Activated B cell treated with CpG ODN at 0.5 μM for 24 hours (primary cell): ENCODE measurements around the gene UHRF1. TPM values are rescaled to one million over a fixed set of nuclear protein-coding genes. Genes with fewer than 3 reads are reported as not detected.

Experiments
- ATAC-seq: fragments of 200-7000 bp; cut with Tn5 transposase; one replicate; pipeline ENCODE4 v1.10.0; 2021; ENCODE audit warnings: low read depth, mild to moderate bottlenecking, moderate library complexity
- CTCF ChIA-PET: fragments of 350-600 bp; sonication (Branson Sonifier 250); formaldehyde crosslinking; loops from one replicate; lab custom pipeline; 2021; ENCODE audit warnings: antibody characterized with exemption; lab: Charles Lee
- POLR2A ChIA-PET: fragments of 350-600 bp; sonication (Branson Sonifier 250); formaldehyde crosslinking; loops from one replicate; lab custom pipeline; 2021; ENCODE audit warnings: antibody characterized with exemption; lab: Charles Lee
- DNase-seq: peaks from one replicate; pipeline ENCODE4 v3.0.0; 2022
- H3K27ac Mint-ChIP-seq: one replicate; pipeline ENCODE4 v1.8.0; 2020; ENCODE audit warnings: mixed read lengths
- H3K27me3 Mint-ChIP-seq: one replicate; pipeline ENCODE4 v1.8.0; 2021; ENCODE audit warnings: mixed read lengths
- H3K36me3 Mint-ChIP-seq: one replicate; pipeline ENCODE4 v1.8.0; 2021; ENCODE audit warnings: low read depth, mixed read lengths
- H3K4me1 Mint-ChIP-seq: one replicate; pipeline ENCODE4 v1.8.0; 2021; ENCODE audit warnings: mixed read lengths
- H3K4me3 Mint-ChIP-seq: one replicate; pipeline ENCODE4 v1.8.0; 2020; ENCODE audit warnings: mild to moderate bottlenecking, mixed read lengths
- H3K9me3 Mint-ChIP-seq: one replicate; pipeline ENCODE4 v1.8.0; 2020; ENCODE audit warnings: mixed read lengths
- intact Hi-C: fragments of 100-400 bp; cut with micrococcal nuclease; formaldehyde crosslinking; loops from one replicate; pipeline ENCODE4 v1.15.1; 2024
- total RNA-seq: library from RNA; stranded (reverse); gene quantifications from 2 replicates; pipeline ENCODE4 v1.2.3, GENCODE V29; 2022
- TF ChIP-seq, protein P1 (sequence below): fragments of 200-600 bp; IDR thresholded peaks from one replicate; pipeline ENCODE4 v1.8.0; 2022; ENCODE audit warnings: antibody characterized with exemption, mild to moderate bottlenecking

UHRF1 gene
- total RNA-seq, 1 donor from 2014 or later, result 7.8 TPM

DNA sequence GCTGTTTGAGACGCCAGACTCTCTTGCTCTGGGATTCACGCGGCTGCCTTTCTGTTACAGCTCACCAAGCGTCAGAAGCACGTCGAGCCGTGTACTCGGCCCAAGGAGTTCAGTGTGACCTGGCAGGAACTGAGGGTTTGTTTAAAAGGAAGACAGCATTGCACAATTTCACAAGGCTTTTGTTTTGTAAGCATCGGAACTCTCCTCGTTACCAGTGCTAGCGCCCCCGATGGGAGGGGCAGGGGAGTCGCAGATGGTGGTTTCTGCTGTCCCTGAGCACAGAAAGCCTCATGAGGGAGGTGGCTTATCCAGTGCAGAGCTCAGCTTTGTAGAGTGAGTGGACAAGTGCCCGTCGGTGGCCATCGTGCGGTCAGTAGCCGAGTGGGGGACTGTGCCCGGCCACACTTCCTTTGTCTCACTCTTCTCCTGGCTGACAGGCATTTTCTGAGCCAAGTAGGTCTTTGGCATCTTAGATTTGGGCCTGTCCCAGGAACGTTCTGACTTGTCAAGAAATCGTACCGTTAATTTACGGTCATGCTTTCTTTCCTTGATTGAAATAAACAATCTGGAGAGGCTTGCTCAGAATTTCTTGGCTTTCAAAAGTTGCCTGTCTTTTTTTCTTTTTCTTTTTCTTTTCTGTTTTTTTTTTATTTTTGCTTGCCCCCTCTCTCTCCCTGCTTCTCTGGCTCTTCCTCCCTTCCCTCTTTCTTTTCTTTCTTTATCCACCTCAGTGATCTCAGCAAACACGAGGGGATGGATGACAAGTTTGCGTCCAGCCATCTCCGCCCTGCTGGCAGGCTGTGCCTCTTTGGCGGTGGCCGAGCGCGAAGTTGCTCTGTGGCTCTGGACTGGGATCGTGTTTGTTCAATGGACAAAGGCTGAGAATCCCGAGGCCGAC is 67.3 kb downstream of the UHRF1 start:
- peak overlapping the region; percentile 41 for H3K27ac Mint-ChIP-seq
- ChIA-PET POLR2A (interaction anchor here (0.7 to 1.4 kb wide), 2 partner anchors 8 to 1288 kb away, joined by 3 to 9 read pairs; partner anchors contain the start of gene KDM4B), CTCF (no interaction called here)
- no peaks in the 10 kb centered on the region for H3K27me3 Mint-ChIP-seq
- TF ChIP-seq, protein P1, sequence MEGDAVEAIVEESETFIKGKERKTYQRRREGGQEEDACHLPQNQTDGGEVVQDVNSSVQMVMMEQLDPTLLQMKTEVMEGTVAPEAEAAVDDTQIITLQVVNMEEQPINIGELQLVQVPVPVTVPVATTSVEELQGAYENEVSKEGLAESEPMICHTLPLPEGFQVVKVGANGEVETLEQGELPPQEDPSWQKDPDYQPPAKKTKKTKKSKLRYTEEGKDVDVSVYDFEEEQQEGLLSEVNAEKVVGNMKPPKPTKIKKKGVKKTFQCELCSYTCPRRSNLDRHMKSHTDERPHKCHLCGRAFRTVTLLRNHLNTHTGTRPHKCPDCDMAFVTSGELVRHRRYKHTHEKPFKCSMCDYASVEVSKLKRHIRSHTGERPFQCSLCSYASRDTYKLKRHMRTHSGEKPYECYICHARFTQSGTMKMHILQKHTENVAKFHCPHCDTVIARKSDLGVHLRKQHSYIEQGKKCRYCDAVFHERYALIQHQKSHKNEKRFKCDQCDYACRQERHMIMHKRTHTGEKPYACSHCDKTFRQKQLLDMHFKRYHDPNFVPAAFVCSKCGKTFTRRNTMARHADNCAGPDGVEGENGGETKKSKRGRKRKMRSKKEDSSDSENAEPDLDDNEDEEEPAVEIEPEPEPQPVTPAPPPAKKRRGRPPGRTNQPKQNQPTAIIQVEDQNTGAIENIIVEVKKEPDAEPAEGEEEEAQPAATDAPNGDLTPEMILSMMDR, result no peak
- peaks cover 23% of the 10 kb centered on the region for H3K36me3 Mint-ChIP-seq
- intact Hi-C loops, result loop anchor here (1.0 to 2.0 kb wide), 2 partner anchors 8 to 60 kb away; no protein-coding TSS in a partner anchor
- peak overlapping the region; percentile 57 for H3K4me3 Mint-ChIP-seq
- H3K4me1 Mint-ChIP-seq, result peaks cover 60% of the 10 kb centered on the region
- DNase-seq (no peak), ATAC-seq (peak; percentile 22)
- H3K9me3 Mint-ChIP-seq, result no peaks in the 10 kb centered on the region

- peak; percentile 72 for ATAC-seq
- Mint-ChIP-seq H3K4me3 (peak overlapping the region; percentile 57), H3K27ac (peak overlapping the region; percentile 41), H3K27me3 (no peaks in the 10 kb centered on the region), H3K9me3 (no peaks in the 10 kb centered on the region), H3K36me3 (peaks cover 23% of the 10 kb centered on the region), H3K4me1 (peaks cover 59% of the 10 kb centered on the region)
- intact Hi-C loops, result loop anchor here (1.0 to 2.0 kb wide), 2 partner anchors 9 to 61 kb away; no protein-coding TSS in a partner anchor
- peak; percentile 47 for DNase-seq
- CTCF ChIA-PET, result no interaction called here
- POLR2A ChIA-PET, result interaction anchor here (1.4 kb wide), 1 partner anchor 9 kb away, joined by 9 read pairs; the partner anchor contains the start of gene KDM4B
- TF ChIP-seq, protein P1, result no peak
Observed at GRCh38 chr19:4977299-4978174, 68.2 kb downstream of the UHRF1 start.

- CTCF ChIA-PET, result no interaction called here
- TF ChIP-seq, protein P1, result no peak
- intact Hi-C loops, result no loop called here
Observed at GRCh38 chr19:4979211-4979807, 70.0 kb downstream of the UHRF1 start.

DNA sequence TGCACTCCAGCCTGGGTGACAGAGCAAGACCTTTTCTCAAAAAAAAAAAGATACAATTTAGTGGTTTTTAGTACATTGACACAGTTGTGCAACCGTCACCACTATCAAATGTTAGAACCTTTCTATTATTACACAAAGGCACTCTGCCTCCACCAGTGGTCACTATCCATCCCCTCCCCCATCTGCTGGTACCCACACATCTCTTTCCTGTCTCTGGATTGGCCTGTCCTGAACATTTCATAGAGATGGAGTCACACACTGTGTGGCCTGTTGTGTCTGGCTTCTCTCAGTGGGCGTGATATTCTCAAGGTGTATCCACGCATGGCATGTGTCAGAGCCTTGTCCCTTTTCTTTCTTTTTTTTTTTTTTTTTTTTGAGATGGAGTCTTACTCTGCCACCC is 70.8 kb downstream of the UHRF1 start:
- no peaks in the 10 kb centered on the region for H3K9me3 Mint-ChIP-seq
- peaks cover 27% of the 10 kb centered on the region for H3K36me3 Mint-ChIP-seq
- ChIA-PET CTCF (no interaction called here), POLR2A (interaction anchor here (0.6 to 2.1 kb wide), 3 partner anchors 12 to 208 kb away, joined by 5 to 11 read pairs (median 8); partner anchors contain the start of gene KDM4B)
- H3K4me1 Mint-ChIP-seq, result peaks cover 59% of the 10 kb centered on the region
- no peak overlapping the region for H3K27ac Mint-ChIP-seq
- no peak overlapping the region for H3K4me3 Mint-ChIP-seq
- DNase-seq (no peak), ATAC-seq (no peak)
- intact Hi-C loops, result no loop called here
- TF ChIP-seq, protein P1, result no peak
- no peaks in the 10 kb centered on the region for H3K27me3 Mint-ChIP-seq

More at GRCh38 chr19:4979211-4979807, 70.0 kb downstream of the UHRF1 start:
- H3K4me3 Mint-ChIP-seq, result no peak overlapping the region
- ATAC-seq (no peak), DNase-seq (no peak)
- H3K9me3 Mint-ChIP-seq, result no peaks in the 10 kb centered on the region
- no peaks in the 10 kb centered on the region for H3K27me3 Mint-ChIP-seq
- H3K4me1 Mint-ChIP-seq, result peaks cover 62% of the 10 kb centered on the region
- H3K36me3 Mint-ChIP-seq, result peaks cover 30% of the 10 kb centered on the region
- H3K27ac Mint-ChIP-seq, result peak overlapping the region; percentile 18
- POLR2A ChIA-PET, result interaction anchor here (2.1 kb wide), 1 partner anchor 11 kb away, joined by 11 read pairs; the partner anchor contains the start of gene KDM4B
